Fibroblast of the aortic adventitia (primary cell): ENCODE measurements around the gene HFE. TPM values are rescaled to one million over a fixed set of nuclear protein-coding genes. Genes with fewer than 3 reads are reported as not detected.

Source experiments
- DNase-seq: peaks from one replicate; pipeline ENCODE4 v3.0.0-alpha.2; 2010; ENCODE audit warnings: low read depth
- H3K4me3 ChIP-seq: 2 replicates; pipeline ENCODE4 v1.5.1; 2011; ENCODE audit warnings: low read depth, mild to moderate bottlenecking, control low read depth, low read length, moderate library complexity
- CTCF ChIP-seq: IDR thresholded peaks from 2 replicates; pipeline ENCODE4 v1.5.1; 2011; ENCODE audit warnings: mild to moderate bottlenecking, low read length, control low read depth, inconsistent platforms; ENCODE audit not compliant: insufficient read depth
- total RNA-seq: library from RNA; depleted of rRNA; stranded (reverse); fragments of >200 nt; gene quantifications from 2 replicates; pipeline ENCODE4 v1.2.3, GENCODE V29; 2012; ENCODE audit warnings: low replicate concordance

Gene HFE
- total RNA-seq, 1 donor, result 9.0 TPM

- peak; percentile 98 for DNase-seq
- peak; percentile 61 for TF ChIP-seq CTCF
- peak overlapping the region; percentile 68 for H3K4me3 ChIP-seq
Observed at GRCh38 chr6:26103770-26104456, 16.7 kb downstream of the HFE start.

GRCh38 chr6:26104457-26105108 lies 17.4 kb downstream of the HFE start:
- peak overlapping the region; percentile 68 for H3K4me3 ChIP-seq
- no peak for DNase-seq
- no peak for TF ChIP-seq CTCF

- no peak for TF ChIP-seq CTCF
- no peak for DNase-seq
- no peak overlapping the region for H3K4me3 ChIP-seq
Observed at GRCh38 chr6:26105109-26105730, 18.0 kb downstream of the HFE start.

GRCh38 chr6:26105842-26106241 lies 18.6 kb downstream of the HFE start:
- DNase-seq, result peak; percentile 77
- no peak for TF ChIP-seq CTCF
- no peak overlapping the region for H3K4me3 ChIP-seq

GRCh38 chr6:26107935-26108334 lies 20.7 kb downstream of the HFE start:
- TF ChIP-seq CTCF, result no peak
- no peak overlapping the region for H3K4me3 ChIP-seq
- DNase-seq, result no peak

GRCh38 chr6:26109772-26110171 lies 22.5 kb downstream of the HFE start:
- no peak overlapping the region for H3K4me3 ChIP-seq
- no peak for TF ChIP-seq CTCF
- no peak for DNase-seq
